ENCODE measurements around the gene C3orf33. TPM values are rescaled to one million over a fixed set of nuclear protein-coding genes. Genes with fewer than 3 reads are reported as not detected.

Gene C3orf33, protein sequence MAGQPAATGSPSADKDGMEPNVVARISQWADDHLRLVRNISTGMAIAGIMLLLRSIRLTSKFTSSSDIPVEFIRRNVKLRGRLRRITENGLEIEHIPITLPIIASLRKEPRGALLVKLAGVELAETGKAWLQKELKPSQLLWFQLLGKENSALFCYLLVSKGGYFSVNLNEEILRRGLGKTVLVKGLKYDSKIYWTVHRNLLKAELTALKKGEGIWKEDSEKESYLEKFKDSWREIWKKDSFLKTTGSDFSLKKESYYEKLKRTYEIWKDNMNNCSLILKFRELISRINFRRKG
- total RNA-seq: 2.2 TPM in 2 replicates

DNA sequence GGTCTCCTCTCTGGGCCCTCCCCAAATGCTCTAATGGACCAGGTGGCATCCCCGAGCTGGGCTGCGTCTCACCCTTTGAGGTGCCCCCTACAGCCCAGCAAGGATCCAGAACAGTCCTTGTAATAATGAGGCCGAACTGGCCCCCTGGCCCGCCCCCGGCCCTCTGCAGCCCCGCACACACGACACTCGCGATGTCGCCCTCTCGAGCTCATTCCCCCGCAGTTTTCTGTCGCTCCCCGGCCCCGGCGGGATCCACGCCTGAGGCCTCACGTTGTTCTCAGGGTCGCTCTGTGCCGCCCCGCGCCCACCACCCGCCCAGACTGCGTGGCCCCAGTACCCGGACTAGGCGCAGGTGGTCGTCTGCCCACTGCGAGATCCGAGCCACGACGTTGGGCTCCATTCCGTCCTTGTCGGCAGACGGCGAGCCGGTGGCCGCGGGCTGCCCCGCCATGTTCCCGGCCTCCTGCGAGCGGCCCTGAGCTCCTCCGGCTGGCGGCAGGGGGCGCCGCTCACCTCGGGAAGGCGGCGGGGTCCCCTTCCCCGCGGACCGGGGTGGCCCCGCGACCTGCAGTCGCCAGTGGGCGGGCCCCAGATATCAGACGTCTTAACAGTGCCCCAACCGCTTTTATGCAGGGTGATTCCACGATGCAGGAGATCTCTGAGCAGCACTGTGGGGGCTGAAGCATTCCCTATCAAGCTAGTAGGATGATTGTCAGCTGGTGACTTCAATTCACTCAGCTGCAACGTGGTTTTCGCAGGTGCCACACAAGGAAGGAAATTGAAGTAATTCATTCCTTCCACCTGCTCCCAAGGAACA is at the start of gene C3orf33:
Gene C3orf33, minus strand, starts transcription at position 477 of the 817 bp plus-strand sequence. Its CDS starts 26 bp downstream, at position 451.

DNA sequence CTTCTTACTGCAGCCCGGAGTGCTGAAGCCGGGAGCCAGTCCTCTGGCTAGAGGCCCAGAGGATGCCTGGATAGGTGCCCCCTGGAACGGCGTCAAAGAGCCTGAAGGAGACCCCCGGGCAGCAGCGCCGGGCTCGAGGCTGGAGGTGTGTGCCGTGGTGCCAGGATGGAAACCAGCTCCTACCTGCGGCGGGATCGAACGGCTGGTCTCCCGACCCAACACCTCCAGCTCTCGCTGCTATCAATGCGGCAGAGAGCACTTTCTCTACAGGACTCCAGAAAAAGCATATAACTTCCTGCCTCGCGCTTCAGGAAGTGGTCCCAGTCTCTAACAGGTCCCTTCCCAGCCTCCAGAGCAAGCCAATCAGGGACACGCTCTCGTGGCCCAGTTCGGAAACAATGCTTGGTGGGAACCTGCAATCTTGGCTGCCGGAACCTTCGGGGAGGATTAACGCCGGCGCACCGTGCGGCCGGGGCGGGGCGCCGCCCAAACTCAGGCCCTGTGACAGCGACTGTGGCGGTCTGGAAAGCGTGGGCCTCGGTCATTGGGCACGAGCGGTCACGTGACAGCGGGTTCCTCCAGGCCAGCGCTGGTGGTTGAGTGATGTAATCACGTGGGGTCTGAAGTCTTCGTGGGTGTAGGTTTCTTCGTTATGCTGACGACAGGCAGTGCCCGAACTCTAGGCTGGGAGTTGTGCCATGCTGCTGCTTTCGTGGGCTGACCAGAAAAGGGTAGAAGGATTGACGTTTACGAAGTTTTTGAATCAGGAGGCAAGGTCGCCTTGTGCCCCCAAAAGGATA is 48.3 kb upstream of the C3orf33 start, which contains the start of gene SLC33A1:
Gene SLC33A1, minus strand, starts transcription at position 287 of the 800 bp plus-strand sequence. CDS start 430 bp downstream, outside the sequence.

DNA sequence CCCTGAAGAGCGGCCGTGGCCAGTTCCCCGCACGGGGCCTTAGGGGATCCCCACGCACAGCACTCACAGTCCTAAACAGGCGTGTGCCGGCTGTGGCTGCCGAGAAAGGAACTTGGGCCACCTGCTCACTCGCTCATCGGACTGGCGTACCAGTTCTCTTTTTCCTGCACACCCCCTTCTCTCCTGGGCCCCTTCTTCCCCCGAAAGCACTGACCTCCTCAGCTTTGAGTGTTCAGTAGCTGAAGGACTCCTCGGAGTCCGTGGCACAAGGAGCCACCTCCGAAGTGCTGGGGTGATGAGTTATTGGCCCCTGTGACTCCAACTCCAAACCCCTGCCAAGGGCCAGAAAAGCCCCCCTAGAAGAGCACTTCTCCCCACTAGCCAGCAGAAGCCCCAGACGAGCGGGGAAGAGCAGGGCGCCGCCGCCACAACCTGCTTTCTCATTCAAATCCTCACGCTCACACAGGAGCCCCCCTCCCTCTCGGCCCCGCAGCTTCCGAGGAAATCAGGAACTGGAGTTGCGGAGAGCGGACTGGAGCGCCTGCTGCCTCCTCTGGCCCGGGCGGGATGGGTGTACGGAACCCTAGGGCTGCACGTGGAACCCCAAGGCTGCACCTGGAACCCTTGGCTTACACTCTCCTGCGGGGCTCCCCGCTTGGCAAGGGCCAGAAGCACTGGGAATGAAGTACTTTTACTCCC is 61.3 kb downstream of the C3orf33 start, which contains the start of gene PLCH1:
Gene PLCH1, minus strand, starts transcription at position 446 of the 699 bp plus-strand sequence. CDS start 40,847 bp downstream, outside the sequence.

Other genes starting within 250 kb of the C3orf33 start
- 0.06 and 0.13 TPM in 2 replicates for gene PLCH1, start 61.2 kb downstream of the C3orf33 start, total RNA-seq
- gene SLC33A1, start 48.1 kb upstream of the C3orf33 start, total RNA-seq: 29.5 and 30.8 TPM in 2 replicates
- 22.2 and 32.1 TPM in 2 replicates for gene GMPS, start 64.4 kb upstream of the C3orf33 start, total RNA-seq

All from aortic smooth muscle cell (primary cell).